Thoracic aorta (tissue), 2 donors: ENCODE measurements around the gene EARS2. TPM values are rescaled to one million over a fixed set of nuclear protein-coding genes. Genes with fewer than 3 reads are reported as not detected.

Experiments used
- ATAC-seq: fragments of 150-250 bp; one replicate; pipeline ENCODE4 v1.8.0; 2017; ENCODE audit warnings: low read depth; ENCODE audit not compliant: insufficient number of reproducible peaks, low FRiP score
- DNase-seq: peaks from one replicate; pipeline ENCODE4 v3.0.0-alpha.2; 2020; ENCODE audit warnings: low spot score
- H3K27ac ChIP-seq, 2 donors: fragments of 200-600 bp; sonication (generic); 1 replicate in 1 of 2; 2 replicates in 1 of 2; pipeline ENCODE4 v1.5.1; 2016; ENCODE audit warnings: mild to moderate bottlenecking in 2 of 2, moderate library complexity in 2 of 2
- H3K27me3 ChIP-seq: fragments of 200-600 bp; sonication (generic); replicated peaks from 2 replicates; pipeline ENCODE4 v1.6.0; 2016; ENCODE audit warnings: mild to moderate bottlenecking; ENCODE audit not compliant: insufficient read depth
- H3K36me3 ChIP-seq: fragments of 200-600 bp; sonication (generic); one replicate; pipeline ENCODE4 v1.5.1; 2016
- H3K4me1 ChIP-seq, 2 donors: fragments of 200-600 bp; sonication (generic); 1 replicate in 1 of 2; 2 replicates in 1 of 2; pipeline versions ENCODE4 v1.5.1 to v1.6.0; 2016; ENCODE audit warnings: low read depth in 2 of 2, mild to moderate bottlenecking in 1 of 2; ENCODE audit not compliant: control insufficient read depth in 1 of 2
- H3K4me3 ChIP-seq: fragments of 200-600 bp; sonication (generic); 2 replicates; pipeline ENCODE4 v1.5.1; 2016; ENCODE audit warnings: mild to moderate bottlenecking
- H3K9me3 ChIP-seq: fragments of 200-600 bp; sonication (generic); 2 replicates; pipeline ENCODE4 v1.5.1; 2016
- CTCF ChIP-seq: fragments of 200-600 bp; sonication (generic); IDR thresholded peaks from one replicate; pipeline ENCODE4 v1.5.1; 2019; ENCODE audit warnings: antibody characterized with exemption
- total RNA-seq, 2 donors: library from RNA; depleted of rRNA; stranded (reverse); fragments of >200 nt; gene quantifications; one replicate each; pipeline versions ENCODE4 v1.1.0 to v1.2.3, GENCODE V29; 2016

Gene EARS2
- total RNA-seq, 2 donors from 2014 or later, result 26.3 to 29.8 TPM

DNA sequence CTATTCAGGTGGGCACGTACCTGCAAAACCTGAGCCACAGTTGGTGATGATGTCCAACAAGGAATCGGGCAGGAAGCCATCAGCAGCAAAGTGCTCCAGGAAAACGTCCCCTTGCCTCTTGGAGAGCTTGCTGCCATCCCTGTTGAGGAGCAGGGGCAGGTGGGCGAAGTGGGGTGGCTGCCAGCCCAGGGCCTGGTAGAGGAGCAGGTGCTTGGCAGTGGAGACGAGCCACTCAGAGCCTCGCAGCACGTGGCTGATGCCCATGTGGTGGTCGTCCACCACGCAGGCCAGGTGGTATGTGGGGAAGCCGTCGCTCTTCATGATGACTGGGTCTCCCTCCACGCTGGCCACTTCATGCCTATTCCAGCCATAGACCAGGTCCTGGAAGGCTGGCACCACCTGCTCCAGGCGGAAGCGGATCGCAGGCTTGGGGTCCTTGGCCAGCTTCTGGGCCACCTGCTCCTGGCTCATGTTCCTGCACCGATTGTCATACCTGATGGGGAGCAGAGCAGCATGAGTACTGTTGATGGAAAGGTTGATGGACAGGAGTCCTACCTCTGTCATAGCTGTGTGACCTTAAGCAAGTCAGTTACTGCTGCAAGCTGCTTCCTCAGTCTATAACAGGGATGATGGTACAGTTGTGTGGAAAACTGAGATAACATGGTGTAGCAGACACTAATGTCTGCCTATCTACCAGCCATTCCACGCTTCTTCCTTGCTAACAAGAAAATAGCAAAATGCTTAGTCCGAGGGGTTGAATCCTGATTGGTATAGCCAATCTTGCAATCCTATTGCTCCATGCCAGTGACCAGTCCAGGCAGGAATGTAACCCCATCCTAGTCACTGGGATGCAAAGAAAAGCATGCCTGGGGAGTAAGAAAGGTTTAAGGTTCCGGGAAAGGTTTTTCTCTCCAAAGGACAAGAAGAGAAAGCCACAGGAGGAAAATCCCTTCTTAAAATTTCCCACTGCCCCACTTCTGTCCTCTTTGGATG, 22.0 kb downstream of the EARS2 start:
- H3K27ac ChIP-seq, result no peak overlapping the region
- H3K27me3 ChIP-seq, result no peaks in the 10 kb centered on the region
- no peaks in the 10 kb centered on the region for H3K9me3 ChIP-seq
- H3K4me1 ChIP-seq, result no peaks in the 10 kb centered on the region
- TF ChIP-seq CTCF, result no peak
- ATAC-seq (no peak), DNase-seq (no peak)
- H3K4me3 ChIP-seq, result no peak overlapping the region
- H3K36me3 ChIP-seq, result peaks cover 17% of the 10 kb centered on the region

DNA sequence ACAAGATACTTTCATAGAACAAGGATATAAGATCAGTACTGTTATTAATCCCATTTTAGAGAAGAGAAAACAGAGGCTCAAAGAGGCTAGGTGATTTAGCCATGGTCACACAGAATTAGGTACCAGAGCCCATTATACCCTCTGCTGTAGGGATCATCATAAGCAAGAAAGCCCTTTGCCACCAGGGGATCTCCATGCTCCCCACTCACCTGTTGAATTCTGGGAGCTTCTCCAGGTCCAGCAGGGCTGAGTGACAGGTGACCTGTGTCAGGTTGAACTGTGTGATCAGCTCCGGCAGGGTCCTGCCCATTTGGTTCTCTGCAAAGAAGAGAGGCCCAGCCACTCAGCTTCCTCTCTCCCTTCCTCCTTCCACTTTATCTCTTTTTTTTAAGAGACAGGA, 24.7 kb downstream of the EARS2 start:
- Histone ChIP-seq H3K9me3 (no peaks in the 10 kb centered on the region), H3K36me3 (peaks cover 22% of the 10 kb centered on the region), H3K4me3 (no peak overlapping the region), H3K4me1 (no peaks in the 10 kb centered on the region), H3K27me3 (no peaks in the 10 kb centered on the region), H3K27ac (no peak overlapping the region)
- TF ChIP-seq CTCF, result no peak
- no peak for ATAC-seq
- DNase-seq, result no peak

DNA sequence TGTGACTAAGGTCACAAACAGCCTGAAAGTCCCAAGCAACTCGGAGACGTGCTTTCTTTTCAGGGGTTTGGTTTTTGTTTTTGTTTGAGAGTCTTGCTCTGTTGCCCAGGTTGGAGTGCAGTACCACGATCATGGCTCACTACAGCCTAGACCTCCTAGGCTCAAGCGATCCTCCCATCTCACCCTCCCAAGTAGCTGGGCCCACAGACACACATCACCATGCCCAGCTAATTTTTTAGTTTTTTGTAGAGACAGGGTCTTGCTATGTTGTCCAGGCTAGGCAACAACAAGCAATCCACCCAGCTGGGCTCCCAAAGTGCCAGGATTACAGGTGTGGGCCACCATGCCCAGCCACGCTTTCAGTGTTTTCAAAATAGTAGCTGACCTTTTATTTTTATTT, 27.1 kb downstream of the EARS2 start:
- peaks cover 17% of the 10 kb centered on the region for H3K36me3 ChIP-seq
- no peak for TF ChIP-seq CTCF
- H3K4me3 ChIP-seq, result no peak overlapping the region
- H3K27ac ChIP-seq, result no peak overlapping the region
- ATAC-seq (no peak), DNase-seq (no peak)
- no peaks in the 10 kb centered on the region for H3K9me3 ChIP-seq
- H3K4me1 ChIP-seq, result no peaks in the 10 kb centered on the region
- no peaks in the 10 kb centered on the region for H3K27me3 ChIP-seq

DNA sequence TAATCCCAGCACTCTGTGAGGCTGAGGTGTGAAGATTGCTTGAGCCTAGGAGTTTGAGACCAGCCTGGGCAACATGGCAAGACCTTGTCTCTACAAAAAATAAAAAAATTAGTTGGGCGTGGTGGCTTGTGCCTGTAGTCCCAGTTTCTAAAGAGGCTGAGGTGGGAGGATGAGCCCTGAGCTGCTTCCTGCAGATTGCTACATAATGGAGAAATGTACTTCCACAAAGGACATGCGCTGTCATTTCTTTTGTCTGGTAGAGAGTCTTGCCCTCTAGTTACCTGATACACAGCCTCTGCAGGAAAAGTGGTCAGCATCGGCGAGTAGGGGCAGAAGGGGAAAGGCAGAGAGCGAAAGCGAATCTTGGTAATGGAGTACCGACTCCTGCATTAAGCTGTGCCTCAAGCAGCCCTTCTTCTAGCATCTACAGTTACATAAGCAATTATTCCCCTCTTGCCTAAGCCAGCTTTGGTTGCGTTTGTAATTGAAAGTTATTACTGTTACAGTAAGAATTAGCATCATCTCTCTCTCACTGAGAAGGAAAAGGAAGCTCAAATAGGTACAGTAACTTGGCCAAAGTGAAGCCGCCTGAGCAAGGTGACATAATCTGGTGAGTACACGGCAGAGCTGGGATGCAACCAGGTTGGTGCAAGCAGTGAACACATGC, 28.4 kb downstream of the EARS2 start:
- no peak for ATAC-seq
- Histone ChIP-seq H3K27ac (no peak overlapping the region), H3K4me1 (no peaks in the 10 kb centered on the region), H3K4me3 (no peak overlapping the region), H3K27me3 (no peaks in the 10 kb centered on the region), H3K36me3 (peaks cover 20% of the 10 kb centered on the region), H3K9me3 (no peaks in the 10 kb centered on the region)
- DNase-seq, result no peak
- TF ChIP-seq CTCF, result no peak

DNA sequence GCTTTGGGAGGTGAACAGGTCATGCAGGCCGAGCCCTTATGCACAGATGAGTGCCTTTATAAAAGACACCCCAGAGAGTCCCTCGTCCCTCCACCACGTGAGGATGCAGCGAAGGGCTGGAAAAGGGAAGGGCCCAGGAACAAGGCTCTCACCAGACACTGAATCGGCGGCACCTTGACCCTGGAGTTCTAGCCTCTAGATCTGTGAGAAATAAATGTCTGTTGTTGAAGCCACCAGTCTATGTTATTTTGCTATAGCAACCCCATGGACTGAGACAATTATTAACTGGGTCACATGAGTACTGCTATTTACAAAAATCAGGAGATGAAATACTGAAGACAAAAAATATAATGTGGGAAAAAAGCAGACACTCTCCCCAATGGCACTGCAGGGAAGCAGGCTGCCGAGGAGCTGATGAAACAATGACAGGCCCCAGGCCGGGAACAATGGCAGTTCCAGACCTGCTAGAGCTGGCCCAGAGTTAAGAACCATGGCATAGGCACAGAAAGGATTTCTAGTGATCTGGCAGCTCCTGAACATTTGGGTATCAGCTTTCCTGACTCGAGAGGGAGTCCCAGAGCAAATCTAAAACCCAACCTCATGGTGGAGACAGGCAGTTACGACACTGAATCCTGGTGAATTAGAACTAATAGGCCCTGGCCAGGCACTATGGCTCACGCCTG, 29.0 kb downstream of the EARS2 start:
- DNase-seq (no peak), ATAC-seq (no peak)
- no peaks in the 10 kb centered on the region for H3K9me3 ChIP-seq
- no peak overlapping the region for H3K27ac ChIP-seq
- no peak overlapping the region for H3K4me3 ChIP-seq
- no peaks in the 10 kb centered on the region for H3K4me1 ChIP-seq
- no peaks in the 10 kb centered on the region for H3K27me3 ChIP-seq
- H3K36me3 ChIP-seq, result peaks cover 14% of the 10 kb centered on the region
- TF ChIP-seq CTCF, result no peak
